Limb (tissue), 2 donors: ENCODE data around the gene TP53I11.

ENCODE experiments used
- DNase-seq, 2 donors: peaks; one replicate each; pipeline ENCODE4 v3.0.0-alpha.2; 2016; ENCODE audit errors: extremely low spot score in 2 of 2

TP53I11 gene

DNA sequence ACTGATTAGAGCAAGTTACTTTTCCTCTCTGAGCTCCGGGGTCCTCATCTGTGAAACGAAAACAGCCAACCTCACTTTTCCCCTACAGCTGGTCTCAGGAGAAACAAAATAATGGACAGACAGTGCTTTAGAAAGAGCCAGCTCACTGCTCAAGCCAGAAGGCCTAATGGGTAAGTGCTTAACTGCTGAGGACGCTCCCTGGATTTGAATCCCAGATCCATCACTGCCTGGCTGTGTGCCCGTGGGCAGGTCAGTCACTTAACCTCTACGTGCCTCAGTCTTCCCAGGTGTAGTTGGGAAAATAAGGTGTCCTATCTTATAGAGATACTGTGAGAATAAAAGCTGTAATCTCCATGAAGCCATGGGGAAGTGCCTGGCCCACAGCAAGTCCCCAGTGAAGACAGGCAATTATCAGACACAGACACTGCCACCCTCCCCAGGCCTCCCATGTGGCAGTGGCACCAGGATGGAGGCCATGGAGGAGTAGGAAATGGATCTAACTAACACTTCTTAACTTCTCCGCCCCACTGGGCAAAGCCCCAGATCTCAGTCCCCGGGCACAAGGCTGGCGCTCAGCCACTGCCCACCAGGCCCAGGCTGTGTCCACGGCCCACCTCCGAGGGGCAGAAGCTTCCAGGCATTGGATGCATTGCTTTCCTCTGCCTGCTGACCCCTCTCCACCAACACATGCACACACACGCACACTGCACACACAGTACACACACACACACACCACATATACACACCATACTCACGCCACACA is 9.2 kb downstream of the TP53I11 start:
- DNase-seq = no peak

DNA sequence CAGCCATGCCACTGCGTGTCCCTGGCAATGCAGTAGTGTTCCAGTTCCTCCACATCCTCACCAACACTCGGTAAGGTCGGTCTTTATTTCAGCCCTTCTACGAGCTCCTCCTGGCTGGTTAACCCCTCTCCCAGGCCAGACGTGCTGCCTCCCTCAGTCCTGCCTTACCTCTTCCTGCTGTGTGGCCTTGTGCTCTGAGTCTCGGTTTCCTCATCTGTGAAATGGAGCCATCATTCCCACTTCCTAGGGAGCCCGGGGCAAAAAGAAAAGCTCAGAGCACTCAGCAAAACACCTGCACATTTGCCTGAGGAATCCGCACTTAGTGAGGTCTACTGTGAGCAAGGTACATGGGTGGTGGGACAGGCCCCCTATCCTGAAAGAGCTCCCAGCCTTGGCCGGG is 9.8 kb downstream of the TP53I11 start:
- DNase-seq = no peak

DNA sequence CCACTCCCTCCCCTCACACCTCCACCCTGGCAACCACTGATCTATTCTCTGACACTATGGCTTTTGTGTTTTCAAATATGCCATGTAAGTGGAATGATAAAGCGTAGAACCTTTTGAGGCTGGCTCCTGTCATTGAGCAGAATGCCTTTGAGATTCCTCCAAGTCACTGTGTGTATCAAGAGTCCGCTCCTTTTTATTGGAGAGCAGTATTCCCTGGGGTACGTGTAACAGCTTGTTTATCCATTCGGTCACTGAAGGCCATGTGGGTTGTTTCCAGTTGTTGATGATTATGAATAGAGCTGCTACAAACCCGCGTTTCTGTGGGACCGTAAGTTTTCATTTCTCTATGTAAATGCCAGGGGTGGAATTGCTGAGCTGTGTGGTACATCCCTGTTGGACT is 10.3 kb downstream of the TP53I11 start:
- DNase-seq = no peak

DNA sequence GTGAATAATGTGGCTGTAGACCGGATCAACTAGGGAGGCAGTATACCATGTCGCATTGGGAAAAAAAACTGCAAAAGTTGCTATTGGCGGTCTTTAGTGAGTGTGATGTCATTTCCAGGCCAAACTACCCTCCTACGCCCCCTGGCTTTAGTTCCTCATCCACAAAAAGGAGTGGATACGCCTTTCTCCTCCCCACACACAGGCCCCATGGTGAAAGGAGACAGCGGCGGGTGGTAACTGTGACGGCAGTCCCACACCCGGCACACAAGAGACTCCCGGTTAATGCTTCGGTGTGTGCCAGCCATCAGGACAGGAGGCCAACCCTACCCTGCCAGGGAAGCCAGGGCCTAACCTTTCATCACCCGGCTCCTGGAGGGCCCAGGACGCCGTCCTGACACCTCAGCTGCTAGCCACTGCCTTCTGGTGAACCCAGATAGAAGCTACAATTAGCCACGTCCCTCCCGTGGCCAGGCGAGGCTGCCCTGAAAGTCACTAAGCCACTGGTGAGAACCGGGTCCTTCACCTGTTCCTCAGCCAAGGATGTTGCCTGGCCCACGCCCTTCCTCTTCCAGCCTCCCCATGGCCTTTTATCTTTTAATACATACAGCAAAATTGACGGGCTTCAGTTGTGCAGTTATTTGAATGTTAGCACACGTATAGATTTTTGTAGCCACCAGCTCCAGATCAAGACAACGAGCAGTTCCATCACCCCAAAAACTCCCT is 10.8 kb downstream of the TP53I11 start:
- peak in 1 of 2 donors; percentile 57 for DNase-seq

DNA sequence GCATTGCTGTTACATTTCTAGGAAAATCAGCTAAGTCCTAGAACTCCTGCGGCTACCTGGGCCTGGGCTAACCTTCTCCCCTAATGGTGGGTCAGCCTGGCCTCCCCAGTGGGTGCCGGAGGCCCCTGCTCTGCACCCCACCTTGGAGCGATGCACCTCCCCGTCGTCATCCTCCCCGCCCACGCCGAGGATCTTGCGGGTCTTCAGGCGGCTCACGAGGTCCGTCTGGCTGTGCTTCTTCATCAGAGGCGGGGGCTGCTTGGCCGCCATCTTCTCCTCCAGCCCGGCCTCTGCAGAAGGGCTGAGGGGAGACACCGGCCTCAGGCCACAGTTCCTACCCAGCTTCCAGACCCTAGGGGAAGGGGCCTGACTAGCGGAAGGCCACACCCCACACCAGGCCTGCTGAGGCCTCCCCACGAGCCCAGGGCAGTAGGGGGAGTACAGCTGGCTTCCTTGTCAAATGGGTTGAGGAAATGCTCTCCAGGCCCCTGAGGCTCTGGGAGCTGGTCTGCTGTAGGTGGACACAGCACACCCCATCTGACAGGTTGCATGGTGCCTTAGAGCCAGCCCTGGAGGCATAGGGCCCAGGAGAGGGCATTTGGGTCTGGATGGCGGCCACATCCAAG is 12.5 kb downstream of the TP53I11 start:
- DNase-seq = no peak

DNA sequence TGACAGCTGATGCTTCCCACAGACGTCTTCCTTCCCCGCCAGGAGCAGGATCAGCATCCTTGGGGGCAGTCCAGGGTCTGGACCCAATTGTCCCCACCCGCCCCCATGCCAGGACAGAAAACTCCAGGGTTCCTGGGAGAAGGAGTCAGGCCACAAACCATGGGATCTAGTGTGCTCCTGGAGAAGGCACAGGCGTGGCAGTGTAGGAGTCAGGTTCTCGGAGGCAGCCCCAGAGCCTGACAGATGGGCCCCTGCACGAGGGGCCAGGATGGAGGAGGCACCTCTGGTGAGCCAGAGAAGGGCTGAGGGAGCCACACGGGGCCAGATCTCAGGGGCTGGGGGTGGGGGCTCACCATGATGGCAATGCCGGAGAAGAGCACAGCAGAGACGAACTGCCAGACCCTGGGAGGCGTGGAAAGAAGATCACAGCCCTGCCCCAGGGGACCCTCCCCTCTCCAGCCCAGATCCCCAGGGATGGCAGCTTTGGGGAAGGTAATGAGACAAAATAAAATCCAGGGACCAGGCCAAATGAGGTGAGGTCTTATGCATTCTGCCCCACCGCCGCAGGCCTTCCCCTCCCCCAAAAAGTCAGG is 13.6 kb downstream of the TP53I11 start:
- no peak for DNase-seq

DNA sequence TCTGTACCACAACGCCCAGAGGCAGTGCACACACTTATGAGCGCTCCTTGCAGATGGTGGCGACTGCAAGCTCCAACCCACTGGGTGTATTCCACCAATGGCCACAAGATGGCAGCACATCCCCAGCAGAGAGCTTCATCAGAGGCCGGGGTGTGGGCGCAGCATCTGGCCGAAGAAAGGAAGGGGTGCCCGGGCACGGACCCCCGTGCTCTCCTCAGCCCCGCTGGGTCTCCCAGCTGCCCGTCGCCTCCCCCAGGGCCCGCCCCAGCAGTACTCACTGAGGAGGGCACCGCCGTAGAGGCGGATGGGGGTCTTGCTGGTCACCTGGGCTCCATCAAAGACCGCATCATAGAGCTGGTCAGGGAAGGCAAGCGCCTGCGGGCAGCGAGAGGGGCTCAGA is 14.2 kb downstream of the TP53I11 start:
- DNase-seq = peak; percentile 87 to 95

DNA sequence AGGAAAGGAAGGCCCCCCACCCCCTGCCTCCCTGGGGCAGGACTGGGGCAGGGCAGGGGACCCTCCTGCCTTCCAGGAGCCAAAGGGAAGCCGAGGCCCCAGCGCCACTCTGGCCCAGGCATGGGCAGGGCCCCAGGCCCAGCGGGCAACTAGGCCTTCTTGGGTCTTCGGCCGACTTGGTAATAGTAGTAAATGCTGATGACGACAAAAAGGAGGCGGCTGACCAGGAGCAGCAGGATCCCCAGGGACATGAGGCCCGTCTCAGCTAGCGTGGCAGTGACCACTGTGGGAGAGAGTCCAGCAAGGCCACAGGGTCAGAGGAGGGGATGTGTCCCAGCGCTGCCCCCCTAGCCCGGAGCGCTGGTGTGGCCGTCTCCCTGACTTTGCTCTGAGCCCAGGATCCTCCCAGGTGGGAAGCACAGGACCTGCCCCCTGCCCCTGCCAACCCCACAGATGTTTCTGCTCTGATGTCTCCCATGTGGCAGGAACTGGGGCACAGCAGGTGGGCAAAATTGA is 15.9 kb downstream of the TP53I11 start:
- no peak for DNase-seq

DNA sequence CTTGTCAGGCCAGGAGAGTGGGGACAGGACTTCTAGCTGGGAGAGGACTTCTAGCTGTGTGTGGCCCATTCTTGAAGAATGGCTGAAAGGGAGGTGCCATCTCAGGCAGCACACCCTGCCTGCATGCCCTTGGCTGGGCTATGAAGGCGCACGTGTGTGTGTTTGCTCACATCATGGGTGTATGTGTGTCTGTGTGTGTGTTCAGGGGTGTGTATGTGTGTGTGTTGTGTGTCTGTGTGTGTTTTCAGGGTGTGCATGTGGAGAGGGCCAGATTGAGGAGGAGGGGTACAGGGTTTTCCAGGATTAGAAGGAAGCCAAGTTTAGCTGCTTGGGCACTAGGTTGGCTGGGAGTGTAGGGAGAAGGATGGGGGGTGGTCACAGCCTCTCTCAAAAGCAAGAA is 16.6 kb downstream of the TP53I11 start:
- no peak for DNase-seq

DNA sequence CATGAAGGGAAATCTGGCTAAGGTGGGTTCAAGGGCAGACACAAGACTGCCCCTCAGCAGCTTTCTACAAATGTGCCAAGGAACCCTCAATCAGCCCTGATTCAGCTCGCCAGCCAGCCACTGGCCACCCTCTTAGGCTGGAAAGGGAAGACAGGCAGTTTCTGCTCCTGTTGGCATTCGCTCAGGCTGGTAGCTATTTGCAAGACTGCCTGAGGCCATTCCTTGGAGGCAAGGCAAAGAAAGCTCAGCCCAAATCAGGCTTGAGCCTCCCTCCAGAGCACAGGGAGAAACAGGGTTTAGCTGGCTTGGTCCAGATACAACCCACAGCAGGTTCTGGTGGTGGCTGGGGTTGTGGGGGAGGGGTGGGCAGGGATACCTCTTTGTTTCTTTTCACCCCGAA is 19.2 kb downstream of the TP53I11 start:
- no peak for DNase-seq

DNA sequence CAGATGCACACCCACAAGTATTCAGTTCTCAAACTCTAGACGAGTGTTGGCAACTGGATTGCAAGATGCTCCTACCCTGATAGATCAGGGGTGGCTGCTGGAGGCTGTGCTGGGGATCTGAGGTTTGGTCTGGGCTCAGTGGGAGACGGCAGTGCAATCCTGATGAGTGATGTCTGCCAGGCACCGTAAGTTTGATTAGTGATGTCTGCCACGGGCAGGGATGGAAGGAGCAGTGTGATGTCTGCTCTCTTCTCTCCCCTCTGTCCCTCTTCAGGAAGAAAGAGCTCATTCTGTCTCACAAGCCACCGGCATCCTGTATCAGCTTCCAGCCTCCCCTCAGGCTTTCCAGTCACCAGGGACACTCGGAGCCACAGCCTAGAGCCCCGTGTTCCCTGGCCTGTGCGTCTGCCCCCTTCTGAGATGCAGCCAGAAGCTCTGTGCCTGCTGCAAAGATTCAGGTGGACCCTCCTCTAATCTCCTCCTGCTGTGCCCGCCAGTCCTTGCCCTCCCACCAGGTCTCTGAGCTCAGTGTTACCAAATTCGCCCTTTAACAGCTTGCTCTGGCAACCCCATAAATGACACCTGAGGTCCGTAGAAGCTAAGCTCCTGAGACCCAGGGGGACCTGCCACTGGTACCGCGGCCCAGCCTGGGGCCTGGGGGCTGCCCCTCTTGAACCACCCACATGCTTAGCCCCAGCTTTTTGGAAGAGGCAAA is 19.9 kb downstream of the TP53I11 start:
- no peak for DNase-seq

DNA sequence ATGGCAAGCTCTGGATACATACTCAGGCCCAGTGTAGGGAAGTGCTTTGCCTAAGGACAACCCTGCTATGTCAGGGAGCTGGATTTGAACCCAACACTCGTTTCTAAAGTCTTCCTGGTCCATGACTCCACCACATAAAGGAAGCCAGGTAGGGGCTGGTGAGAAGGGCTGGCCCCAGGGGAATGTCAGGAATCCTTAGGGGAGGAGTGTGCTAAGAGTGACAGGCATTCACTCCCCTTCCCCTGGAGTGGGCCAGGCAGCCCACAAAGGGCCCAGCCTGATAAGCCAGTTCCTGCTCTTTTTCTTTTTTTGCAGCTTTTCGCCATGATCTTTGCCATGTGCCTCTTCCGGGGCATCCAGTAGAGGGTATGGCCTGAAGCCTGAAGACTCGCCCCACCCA is 21.9 kb downstream of the TP53I11 start:
- DNase-seq = no peak

DNA sequence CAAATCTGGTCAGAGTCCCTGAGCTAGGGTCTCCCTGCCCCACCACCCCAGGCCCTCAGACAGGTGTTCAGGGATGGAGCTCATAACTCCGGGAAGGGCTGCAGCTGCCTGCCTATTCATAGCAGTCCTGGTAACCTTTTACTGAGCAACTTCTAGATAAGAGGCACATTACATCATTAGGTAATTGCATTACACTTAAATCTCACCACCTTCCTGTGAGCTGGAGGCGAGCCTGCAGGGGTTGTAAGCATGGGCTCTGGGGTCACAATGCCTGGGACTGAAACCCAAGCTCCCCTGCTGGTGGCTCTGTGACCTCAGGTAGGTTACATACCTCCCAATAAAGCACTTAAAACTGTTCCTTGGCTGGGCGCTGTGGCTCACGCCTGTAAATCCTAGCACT is 22.5 kb downstream of the TP53I11 start:
- DNase-seq = no peak

DNA sequence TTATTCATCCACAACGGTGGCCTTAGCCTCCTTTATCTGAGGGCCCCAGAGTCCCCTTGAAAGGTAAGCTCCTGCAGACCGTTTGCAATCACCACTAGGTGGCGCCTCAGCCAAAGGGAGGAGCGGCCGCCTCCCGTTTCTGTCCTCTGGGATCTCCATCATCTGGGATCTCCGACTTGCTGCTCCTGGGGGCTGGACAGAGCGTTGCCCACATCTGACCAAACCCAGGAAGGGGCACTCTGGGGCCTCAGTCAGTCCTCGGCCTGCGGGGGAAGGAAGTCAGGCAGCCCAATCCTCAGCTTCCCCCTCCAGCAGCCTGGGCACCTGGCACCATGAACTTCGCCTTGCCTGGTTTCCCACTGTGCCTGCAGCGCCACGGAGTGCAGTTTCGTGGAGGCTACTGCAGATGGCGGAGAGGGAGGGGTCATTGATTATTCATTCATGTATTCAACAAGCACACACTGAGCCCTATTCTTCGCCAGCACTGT is 23.5 kb downstream of the TP53I11 start:
- peak; percentile 55 to 79 for DNase-seq

DNA sequence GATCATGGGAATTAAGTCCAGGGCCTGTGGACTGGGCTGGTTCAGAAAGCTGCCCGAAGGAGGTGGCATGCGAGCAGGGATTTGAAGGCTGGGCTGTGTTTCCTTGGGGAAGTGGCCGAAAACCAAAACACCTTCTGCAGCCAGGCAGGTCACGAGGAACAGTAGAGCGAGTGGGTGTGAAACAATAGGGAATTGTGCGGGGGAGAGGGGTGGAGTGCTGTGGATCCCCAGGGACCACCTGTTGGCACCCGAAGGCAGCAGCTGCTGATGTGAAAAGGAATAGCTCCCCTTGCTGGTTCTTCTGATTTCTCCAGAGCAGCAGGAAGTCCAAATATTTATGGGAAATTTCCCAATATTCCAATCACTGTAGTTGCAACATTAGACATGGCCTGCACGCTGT is 24.6 kb downstream of the TP53I11 start:
- no peak for DNase-seq

DNA sequence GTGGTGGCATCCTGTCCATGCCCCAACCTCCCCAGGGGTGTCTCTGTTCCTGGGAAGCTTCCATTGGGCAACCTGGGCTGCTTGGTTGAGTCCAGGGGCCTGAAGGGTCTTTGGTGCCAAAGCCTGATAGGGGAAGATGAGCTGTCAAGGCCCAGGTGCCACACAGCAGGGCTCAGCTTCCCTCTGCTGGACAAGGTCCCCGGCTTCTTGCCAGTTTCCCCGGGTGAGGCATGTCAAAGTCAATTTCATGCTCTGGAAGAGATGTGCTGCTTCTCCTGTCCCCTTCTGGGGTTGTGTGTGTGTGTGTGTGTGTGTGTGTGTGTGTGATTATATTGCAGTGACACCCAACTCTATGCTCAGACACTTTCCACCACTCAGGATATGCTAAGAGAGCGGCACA is 26.9 kb downstream of the TP53I11 start:
- DNase-seq = no peak

DNA sequence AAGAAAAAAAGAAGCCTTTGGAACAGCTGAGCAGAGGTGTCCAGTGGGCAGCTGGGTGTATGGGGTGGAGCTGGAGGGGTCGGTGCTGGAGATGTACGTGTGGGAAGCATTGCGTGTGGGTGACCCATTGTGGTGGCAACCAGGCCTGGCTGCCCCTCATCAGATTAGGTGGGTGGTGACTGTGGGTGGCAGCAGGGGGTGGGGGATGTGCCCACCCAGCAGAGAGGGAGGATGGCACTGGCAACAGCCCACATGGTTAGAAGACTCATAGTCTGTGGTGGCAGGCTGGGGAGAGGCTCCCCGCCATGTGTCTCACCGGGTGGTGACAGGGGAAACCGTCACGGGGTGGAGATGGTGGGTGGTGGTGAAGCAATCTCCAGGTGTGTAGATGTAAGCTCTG is 27.6 kb downstream of the TP53I11 start:
- no peak for DNase-seq

DNA sequence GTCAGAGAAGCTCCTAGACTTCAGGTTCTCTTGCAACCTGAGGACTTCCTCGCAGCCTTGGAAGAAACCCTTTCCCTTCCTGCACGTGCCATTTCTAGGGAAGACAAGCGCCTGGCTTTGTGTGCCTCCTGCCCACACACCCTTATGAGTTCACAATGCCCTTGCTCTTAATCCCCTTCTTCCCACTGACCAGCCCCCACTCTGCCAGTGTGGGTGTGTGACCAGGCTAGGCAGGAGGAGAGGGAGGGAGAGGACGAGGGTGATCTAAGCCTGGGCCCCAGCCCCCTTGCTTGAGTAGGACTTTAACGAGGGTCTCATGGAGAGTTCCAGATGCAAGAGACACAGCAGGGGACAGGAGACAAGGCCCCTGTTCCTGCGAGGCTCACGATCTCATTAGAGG is 30.2 kb downstream of the TP53I11 start:
- no peak for DNase-seq

DNA sequence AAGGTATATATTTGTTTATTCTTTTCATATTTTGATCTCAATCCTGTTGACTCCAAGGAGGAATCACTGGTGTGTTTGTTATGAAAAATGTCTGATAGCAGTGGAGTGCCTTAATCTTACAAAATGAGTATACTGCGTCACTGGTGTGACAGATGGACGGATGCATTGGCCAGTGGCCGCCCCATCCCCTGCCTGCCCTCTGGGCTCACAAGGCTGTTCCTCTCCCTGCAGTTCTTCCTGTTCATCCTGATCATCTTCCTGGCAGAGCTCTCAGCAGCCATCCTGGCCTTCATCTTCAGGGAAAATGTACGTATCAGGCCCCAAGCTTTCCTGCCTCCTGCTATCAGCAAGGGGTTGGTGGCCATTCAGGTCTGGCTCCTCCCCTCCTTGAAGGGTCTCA is 32.9 kb downstream of the TP53I11 start:
- no peak for DNase-seq

DNA sequence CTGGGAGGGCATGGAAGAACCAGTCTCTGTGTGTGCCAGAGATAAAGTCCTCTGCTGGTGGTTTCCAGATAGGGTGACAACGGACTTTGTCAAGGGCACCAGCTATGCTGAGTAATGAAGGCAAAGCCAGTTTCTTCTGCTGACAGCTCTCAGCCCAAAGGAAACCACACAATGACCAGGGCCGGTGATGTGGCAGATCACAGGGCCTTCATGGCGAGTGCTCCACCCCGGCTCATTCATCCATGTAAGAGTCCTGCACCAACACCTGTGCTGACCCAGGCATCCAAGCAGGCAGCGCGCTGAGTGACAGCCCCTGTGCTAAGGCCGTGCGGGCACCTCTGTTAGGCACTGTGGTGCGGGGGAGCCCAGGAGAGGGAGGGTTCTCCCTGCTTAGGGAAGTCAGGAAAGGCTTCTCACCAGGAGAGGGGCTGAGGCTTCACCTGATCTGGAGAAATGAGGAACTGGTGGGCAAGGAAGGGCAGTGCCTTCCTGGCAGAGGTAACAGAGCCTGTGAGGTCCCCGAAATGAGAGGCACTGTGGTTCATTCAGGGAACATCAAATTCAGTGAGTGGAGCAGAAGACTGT is 33.8 kb downstream of the TP53I11 start:
- DNase-seq = no peak

DNA sequence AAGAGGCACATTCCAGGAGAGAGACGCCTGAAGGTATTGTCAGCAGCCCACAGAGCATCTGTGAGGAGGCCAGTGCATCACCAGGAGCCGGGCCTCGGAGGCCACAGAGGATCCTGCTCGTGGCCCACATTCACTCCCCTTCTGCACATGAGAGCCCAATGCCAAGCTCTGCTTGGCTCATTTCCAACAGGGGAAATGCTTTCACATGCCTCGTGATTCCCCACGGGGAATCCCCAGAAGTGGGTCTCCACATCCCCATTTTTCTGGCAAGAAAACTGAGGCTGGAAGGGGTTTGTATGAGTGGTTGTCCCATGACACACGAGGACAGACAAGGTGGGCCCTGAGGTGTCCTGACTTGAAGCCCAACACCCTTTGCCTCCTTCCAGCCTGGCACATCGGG is 34.4 kb downstream of the TP53I11 start:
- no peak for DNase-seq
